B cell (primary cell): Measurements from ENCODE around the gene VPS13D.

Source experiments
- CTCF ChIP-seq: fragments of 200-600 bp; IDR thresholded peaks from one replicate; pipeline ENCODE4 v1.8.0; 2022; ENCODE audit warnings: antibody characterized with exemption, mild to moderate bottlenecking
- EZH2 ChIP-seq: IDR thresholded peaks from 2 replicates; pipeline ENCODE4 v1.6.1; 2012; ENCODE audit warnings: borderline replicate concordance, low read depth, mild to moderate bottlenecking, moderate library complexity, low read length; ENCODE audit not compliant: insufficient read depth, poor library complexity, severe bottlenecking

- TF ChIP-seq CTCF (no peak), EZH2 (no peak)
Observed at GRCh38 chr1:12505639-12506280, 275.9 kb downstream of the VPS13D start.
